HG02588 (cell line): ENCODE data around the gene CHN1.

Experiments used
- ATAC-seq: cut with Tn5 transposase; IDR thresholded peaks from one replicate; pipeline ENCODE4 v1.9.1; 2021; ENCODE audit warnings: mild to moderate bottlenecking, moderate library complexity; ENCODE audit not compliant: unreplicated experiment

The CHN1 gene

DNA sequence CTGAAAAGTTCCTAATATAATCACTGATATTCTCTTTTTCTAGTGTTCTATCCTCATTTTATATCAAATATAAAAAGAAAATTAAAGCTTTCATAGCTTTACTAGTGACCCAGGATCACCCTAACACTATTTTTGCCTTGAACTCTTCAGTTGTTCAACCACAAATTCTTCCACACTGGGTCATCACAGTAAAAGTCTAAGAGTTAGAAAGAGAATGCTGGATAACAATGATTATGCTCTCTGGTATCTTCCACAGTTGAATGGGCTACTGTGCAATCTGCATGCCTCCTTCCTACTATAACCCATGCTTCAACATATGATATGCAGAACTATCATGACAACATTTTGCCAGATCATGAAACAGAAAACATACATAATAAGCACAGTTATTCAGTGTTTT lies 32.3 kb downstream of the CHN1 start:
- ATAC-seq: no peak

DNA sequence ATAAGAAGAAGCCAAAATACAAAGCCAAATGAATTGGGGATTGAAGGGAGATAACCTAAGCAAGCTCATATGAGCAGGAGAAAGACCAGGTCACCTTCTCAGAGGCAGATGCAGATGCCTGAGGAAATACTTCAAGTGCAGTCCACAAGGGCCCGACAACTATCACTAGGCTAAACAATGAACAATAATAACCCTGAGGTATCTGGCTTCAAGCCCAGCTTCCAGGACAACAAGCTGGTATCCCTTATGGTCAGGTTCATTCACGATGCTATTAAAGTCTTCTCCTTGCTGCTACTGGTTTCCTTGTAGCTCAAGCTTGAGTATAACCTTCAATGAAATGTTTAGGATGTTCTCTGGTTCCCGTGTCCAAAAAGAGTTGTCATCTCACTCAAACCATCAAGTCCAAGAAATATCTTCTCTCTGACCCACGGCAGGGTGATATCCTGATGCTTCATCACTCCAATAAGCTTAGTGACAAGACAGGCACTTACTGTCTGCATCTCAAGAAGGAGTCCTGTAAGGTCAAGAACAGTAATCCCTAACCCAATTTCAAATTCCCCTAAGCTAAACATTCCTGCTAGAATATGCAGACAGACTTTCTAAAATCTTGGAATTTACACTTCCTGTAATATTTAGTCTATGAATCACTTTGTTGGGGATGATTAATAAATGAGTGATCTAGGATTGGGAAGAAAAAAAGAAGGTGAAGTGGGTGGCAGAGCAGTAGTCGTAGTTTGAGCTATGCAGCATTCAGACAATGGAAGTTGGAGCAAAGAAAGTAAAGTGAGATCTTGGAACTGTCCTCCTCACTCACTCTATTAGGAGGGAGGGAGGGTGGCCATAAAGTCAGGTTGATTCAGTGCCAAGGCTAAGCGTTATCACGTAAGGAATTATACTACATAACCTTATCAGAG lies 33.1 kb downstream of the CHN1 start:
- no peak for ATAC-seq

DNA sequence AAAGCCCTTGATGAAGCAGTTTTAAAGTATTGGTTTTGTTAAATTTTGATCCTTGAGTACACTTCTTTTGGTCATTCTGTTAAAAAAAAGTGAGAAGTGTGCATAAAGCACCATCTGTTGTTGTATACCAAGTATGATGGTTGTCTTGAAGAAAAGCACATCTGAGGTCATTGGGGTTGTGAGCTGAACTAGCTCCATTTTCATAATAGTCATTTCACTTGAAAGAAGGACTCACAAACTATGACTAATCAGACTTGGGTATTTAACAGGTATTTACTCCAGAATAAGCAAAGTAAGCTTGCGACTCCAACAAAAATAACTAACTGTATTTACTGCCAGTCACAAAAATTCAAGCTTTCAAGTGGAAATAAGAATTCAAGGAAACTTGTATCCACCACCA lies 35.1 kb downstream of the CHN1 start:
- ATAC-seq: no peak

DNA sequence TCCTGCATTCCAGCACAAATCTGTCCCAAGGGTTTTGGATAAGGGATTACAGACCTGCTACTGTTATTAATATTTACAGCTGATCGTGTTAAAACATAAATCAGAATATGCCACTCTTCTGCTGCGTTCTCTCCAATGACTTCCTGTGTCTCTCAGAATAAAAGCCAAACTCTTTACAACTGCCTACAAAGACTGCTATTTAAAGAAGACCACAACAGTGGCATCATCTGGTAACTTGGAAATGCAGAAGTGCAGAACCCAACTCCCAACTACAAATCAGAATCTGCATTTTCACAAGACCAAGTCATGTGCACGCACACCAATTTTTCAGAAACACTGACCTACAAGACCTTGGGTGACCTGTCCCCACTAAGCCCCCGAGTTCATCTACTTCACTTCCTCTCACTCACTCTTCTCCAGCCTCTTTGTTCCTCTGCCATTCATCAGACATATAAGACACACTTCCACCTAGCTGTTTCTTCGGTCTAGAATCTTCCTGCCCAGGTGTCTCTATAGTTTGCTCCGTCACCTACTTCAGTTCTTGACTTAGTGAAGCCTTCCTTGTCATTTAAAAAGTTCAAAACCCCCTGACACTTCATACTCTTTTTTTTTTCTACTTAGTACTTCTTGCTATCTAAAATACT lies 36.0 kb downstream of the CHN1 start:
- no peak for ATAC-seq

DNA sequence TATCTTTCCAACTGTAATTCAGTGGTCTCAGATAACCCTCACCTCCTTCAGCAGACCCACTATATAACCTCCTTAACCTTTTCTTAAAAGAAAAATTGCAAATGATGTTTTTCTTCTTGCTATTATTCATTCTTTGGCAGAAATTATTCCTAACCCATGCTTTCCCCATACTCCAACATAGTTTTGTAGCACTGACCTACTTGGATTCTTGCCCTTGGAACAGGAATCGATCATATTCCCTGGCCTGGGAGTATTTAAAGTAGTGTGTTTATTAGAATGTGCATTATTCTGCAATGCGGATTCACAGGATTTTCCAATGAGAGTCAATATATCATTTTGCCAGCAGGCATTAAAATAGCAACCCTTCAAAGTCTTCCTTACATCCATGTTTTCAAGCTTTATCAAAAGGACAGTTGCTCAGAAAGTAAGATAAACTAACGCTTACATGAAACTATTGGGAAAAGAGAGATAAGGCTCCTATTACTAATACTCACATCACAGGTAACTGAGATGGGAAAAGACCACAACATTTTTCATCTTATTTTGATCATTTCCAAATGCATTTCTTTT lies 37.4 kb downstream of the CHN1 start:
- ATAC-seq: no peak

DNA sequence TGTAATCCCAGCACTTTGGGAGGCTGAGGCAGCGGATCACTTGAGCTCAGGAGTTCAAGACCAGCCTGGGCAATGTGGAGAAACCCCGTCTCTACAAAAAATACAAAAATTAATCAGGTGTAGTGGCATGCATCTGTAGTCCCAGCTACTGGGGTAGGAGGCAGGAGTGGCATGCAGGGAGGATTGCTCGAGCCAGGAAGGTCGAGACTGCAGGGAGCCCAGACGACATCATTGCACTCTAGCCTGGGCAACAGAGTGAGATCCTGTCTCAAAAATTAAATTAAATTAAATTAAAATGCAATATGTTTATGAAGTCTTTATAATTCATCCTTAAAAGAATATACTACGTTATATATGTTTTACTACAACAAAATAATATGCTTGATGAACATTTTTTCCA lies 38.1 kb downstream of the CHN1 start:
- ATAC-seq: no peak

DNA sequence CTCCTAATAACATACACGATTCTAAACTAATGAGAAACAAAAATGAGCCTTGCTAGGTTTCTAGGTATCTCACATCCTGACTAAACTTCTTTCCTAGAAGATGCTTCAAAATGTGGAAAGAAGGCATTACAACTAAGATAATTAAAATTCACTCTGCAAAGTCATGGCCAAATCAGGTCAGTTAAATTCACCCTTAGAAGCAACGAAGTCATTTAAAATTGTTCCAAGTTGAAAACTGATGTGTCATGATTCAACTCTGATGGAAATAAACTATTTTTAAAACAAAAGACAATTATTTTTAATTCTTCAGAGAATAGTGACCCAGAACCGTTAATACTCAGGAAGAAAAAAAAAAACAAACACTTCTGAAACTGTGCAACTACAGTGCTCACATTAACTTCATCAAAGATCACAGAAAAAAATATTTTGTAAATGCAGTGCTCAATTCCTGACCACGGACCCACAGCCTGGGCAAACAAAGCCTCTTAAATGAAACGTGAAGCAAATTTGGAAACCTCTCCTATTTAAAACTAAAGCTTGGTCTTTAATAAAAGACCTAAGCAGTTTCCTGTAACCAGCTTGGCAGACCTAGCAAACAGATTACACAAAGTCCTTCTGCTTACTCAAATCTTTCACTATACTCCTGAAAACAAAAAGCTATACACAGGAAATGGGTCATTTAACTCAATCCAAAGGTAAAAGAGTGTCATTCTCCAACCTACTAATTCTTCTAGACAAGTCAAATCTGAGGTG lies 39.0 kb downstream of the CHN1 start:
- no peak for ATAC-seq

DNA sequence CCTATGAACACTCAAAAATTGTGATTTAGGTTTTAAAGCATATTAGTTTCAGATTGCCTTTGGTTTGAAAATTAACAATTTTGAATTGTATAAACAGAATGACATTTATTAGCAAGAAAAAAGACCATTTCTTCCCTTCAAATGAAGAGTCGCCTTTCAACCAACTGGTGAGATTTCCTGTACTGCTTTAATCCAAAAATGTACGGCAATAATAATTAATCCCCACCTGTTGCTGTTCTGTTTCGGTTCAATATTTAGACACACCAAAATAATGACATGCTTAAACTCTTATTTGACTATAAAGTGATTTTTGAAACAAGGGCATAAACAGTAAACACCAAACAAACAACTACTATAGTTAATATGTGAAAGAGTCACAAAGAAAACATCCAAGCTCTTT lies 39.6 kb downstream of the CHN1 start:
- ATAC-seq: no peak

DNA sequence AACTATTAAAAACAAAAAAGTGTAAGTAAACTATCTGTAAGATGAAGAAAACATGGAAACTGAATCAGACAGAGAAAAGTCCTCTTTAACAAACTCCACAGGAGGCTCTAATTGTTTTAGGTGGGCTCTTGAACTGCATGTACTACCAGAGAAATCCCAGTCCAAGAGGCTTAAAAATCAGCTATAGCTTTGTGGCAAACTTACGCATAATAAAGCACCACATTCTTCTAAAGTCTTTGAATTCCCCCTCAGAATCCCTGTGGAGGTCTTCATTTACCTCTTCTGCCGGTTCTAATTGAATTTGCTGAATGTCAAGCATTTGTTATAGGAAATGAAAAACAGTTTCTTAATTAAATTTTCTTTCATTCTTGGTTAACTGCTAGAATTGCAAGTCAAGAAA lies 40.8 kb downstream of the CHN1 start:
- no peak for ATAC-seq

DNA sequence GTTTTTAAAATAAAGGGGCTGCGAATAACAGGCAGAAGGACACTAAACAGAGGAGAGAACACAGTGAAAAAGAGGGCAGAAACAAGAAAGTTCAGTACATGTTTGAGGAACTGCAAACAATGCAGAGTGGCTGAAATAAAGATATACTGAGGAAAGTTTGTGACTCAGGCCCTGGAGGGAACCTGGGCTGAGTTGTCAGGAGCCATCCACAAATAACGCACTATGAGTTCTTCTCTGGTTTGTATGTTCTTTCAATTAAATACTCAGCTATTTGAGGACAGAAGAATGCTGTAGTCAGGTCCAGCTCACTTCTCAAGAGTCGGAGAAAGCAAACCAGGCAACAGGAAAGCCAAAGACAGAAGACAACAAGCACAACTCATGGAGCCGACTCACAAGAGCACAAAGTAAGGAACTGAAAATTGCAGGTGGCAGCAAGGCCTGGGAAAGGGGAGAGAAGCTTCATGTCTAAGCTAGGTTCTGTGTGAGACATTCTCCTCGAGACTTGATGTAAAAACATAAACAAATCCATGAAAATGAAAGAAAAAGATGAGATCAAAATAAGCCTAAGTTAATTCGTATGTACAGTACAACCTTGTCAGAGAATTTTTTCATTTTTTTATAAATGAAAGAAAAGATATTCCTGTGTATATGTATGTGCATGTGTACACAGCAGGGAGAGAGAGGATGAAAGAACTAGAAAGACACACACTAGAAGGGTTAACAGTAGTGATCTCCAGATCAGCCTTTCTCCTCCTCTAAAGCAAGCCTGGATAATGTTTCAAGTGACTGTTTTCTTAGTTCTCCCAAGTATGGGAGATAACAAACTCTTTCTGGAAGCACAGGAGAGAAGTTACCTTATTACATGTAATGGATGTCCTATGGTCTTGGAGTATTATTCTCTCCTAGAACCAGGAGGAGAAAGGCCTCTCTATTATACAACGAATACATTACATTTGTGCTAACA lies 41.5 kb downstream of the CHN1 start:
- no peak for ATAC-seq

DNA sequence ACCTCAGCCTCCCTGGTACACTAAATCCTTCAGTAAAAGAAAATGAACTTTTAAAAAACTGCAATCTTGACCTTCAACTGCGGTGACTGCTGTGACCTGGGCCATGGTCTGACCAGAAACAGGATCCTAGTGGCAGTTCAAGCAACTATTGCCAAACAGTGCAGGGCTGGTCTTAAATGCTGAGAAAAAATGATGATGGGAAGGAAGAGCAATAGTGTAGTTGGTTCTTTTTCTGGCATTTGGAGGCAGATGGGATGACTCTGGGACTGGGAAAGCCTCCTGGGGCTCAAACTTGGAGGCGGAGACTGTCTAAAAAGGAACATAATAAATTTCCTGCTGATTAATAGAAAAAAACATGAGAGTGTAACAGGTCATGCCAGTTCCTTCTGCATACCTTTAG lies 45.4 kb downstream of the CHN1 start:
- ATAC-seq: no peak

DNA sequence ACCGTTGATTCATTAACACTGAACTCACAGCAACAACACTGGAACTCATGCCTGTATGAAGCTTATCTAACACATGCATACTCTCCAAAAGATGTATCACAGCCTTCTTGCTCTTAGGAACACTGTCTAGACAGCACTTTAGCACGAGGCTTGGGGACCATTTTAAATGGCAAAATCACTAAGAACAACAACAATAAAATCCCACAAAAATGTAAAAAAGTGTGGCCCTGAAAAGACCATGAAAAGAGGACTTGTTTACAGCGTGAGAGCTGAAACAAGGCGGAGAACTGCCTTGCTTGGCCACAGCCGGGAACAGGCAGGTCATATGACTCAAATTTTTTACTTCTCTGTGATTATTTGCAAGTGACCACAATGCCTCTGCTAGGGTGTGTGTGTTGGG lies 48.1 kb downstream of the CHN1 start:
- no peak for ATAC-seq

DNA sequence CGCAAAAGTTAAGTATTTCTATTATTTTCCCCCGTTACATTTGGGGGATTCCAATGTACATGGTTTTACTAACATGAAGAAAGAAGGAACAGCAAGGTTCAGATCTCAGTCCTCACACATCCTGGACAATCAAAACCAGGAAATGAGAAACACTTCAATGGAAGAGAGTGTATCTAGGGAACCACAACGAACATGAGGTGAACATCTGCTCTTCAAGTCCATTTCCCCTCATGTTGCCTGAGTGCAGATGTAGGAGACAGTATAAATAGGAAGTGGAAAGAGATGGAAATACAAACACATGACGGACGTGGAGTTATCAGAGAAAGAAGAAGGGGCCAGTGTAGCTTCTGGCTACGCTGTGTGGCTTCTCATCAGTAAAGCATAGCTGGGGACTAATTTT lies 52.6 kb downstream of the CHN1 start:
- no peak for ATAC-seq

DNA sequence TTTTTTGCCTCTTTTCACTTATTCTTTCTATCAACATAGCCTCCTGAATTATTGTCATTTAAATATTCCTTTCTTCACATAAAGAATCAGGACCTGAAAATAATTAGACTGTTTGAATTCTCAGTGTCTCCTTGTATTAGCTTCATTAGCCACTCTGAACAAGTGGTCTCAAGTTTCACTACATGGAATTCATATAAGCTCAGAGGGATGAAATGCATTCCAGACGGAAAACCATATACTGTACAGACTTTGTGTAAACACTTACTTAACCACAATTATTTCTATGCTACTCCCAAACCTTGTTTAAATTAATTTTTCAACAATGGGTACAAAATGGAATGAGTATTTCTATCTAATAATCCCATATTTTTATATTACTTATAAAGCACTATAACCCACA lies 53.4 kb downstream of the CHN1 start:
- ATAC-seq: no peak

DNA sequence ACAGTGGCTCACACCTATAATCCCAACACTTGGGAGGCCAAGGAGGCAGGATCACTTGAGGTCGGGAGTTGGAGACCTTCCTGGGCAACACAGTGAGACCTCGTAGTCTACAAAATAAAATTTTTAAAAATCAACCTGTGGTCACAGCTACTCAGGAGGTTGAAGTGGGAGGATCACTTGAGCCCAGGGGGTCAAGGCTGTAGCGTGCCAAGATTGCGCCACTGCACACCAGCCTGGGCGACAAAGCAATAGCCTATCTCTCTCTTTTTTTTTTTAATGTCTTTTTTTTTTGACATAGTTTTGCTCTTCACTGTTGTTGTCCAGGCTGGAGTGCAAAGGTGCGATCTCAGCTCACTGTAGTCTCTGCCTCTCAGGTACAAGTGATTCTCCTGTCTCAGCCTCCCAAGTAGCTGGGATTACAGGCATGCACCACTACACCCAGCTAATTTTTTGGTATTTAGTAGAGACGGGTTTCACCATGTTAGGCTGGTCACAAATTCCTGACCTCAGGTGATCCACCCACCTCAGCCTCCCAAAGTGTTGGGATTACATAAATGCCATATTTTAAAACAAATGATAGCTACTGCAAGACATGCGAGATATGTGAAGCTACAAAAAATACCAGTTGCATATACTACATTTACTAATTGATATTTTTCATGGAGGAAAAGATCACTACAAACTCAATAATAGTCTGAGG lies 55.0 kb downstream of the CHN1 start:
- ATAC-seq: no peak

DNA sequence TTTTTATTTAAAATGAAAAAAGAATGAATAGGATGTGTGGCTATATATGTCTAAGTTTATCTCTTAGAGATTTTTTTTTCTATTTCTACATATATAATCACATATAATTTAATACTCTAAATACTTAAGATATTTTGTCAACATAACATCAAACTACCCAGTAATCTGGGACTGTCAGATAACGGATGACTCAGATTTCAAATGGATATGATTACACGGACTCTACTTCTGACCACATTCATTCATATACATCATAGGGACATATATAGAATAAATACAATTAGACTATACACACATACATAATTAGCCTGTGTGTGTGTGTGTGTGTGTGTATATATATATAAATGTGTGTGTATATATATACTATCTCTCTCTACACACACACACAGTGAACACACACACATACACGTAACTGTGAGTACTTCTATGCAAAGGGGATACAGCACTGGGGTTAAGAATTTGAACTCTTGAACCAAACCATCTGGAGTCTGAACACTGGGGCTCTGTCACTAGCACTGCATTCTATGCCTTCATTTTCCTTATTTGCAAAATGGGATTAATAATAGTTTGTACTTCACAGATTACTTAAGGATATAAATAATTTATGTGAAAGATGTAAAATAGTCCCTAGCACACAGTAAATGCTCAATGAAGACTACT lies 59.5 kb downstream of the CHN1 start:
- no peak for ATAC-seq

DNA sequence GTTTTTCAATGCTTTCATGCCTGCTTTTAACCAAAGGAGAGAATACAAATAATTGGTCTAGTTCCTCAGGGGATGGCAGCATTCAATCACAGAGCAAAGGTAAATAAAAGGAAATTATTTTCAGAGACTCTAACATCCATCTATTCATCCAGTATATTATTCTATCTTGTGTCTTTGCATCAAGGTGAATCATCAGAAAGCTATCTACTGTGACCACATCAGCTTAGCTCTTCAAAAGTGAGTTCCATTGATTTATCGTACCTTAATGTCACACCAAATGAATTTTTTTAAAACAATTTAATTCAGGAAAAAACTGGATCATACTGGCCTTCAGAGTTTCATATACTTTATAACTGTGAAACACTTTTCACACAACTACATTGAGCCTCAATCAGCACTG lies 66.1 kb downstream of the CHN1 start:
- no peak for ATAC-seq

DNA sequence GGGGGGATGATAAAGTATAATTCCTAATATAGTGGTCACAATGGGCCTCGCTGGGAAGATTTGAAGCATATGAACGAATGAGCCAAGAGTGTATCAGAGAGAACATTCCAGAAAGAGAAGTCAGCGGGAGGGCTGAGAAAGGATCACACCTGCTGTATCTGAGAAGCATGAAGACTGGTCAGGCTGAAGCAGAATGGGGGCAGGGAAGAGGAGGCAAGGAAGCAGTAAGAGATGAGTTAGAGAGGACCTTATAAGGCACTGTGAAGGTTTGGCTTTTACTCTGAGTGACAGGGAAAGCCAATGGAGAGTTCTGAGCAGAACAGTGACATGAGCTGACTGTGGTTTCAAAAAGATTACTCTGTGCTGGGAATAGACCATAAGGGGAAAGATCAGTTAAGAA lies 73.5 kb downstream of the CHN1 start:
- ATAC-seq: no peak

DNA sequence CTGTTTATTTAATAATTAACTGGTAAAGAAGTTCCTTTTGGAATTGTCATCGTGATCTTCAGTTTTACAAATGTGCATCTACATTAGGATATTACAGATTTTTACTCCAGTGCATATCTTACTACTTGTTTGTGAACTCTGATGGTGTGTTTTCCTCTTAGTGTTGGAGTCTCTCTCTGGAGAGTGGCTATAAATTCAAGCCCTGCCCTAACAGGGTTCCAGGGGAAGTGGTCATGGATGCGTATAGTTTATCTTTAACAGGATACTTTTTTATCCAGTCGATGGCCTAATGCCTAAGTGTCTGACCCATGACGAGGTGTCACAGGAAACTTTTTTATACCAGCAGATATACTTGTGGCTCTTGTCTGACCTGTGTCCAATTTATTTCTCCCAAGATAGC lies 75.4 kb downstream of the CHN1 start:
- no peak for ATAC-seq
